Heart left ventricle (tissue), 16 donors: ENCODE data around the gene GAS5. TPM values are rescaled to one million over a fixed set of nuclear protein-coding genes. Genes with fewer than 3 reads are reported as not detected.

ENCODE experiments used
- ATAC-seq, 4 donors: fragments of 200-7000 bp; cut with Tn5 transposase; one replicate each; pipeline ENCODE4 v1.9.1; 2020 to 2022; ENCODE audit warnings: moderate library complexity in 4 of 4, mild to moderate bottlenecking in 3 of 4, moderate number of reproducible peaks in 1 of 4
- DNase-seq, 5 donors: peaks; one replicate each; pipeline ENCODE4 v3.0.0-alpha.2; 2020
- H3K27ac ChIP-seq, 12 donors: fragments of 200-600 bp; sonication (generic) in 4 of 12; one replicate each; pipeline versions ENCODE4 v1.5.0 to v1.8.0; 2016 to 2022; ENCODE audit warnings: mild to moderate bottlenecking in 2 of 12
- H3K27me3 ChIP-seq, 9 donors: fragments of 200-600 bp; sonication (generic) in 2 of 9; one replicate each; pipeline versions ENCODE4 v1.5.1 to v1.8.0; 2016 to 2022; ENCODE audit warnings: mild to moderate bottlenecking in 3 of 9
- H3K36me3 ChIP-seq, 9 donors: fragments of 200-600 bp; sonication (generic) in 2 of 9; one replicate each; pipeline versions ENCODE4 v1.5.0 to v1.8.0; 2018 to 2022; ENCODE audit warnings: mild to moderate bottlenecking in 2 of 9
- H3K4me1 ChIP-seq, 12 donors: fragments of 200-600 bp; sonication (generic) in 4 of 12; one replicate each; pipeline versions ENCODE4 v1.5.0 to v1.8.0; 2016 to 2022; ENCODE audit warnings: mild to moderate bottlenecking in 3 of 12
- H3K4me3 ChIP-seq, 12 donors: fragments of 200-600 bp; sonication (generic) in 4 of 12; one replicate each; pipeline versions ENCODE4 v1.5.0 to v1.8.0; 2017 to 2022; ENCODE audit warnings: mild to moderate bottlenecking in 9 of 12, moderate library complexity in 4 of 12
- H3K9me3 ChIP-seq, 12 donors: fragments of 200-600 bp; sonication (generic) in 4 of 12; one replicate each; pipeline versions ENCODE4 v1.5.0 to v1.8.0; 2016 to 2022; ENCODE audit warnings: mild to moderate bottlenecking in 1 of 12
- POLR2A ChIP-seq, 2 donors: fragments of 450-650 bp; IDR thresholded peaks; one replicate each; pipeline ENCODE4 v1.6.1; 2017; ENCODE audit warnings: antibody characterized with exemption in 2 of 2, mild to moderate bottlenecking in 2 of 2, moderate library complexity in 2 of 2
- WGBS, 4 donors: extraction: QIAGEN DNeasy Blood & Tissue Kit in 2 of 4; methylation state at CpG; one replicate each; pipeline versions ENCODE4 v1.1.5 to v1.1.7; 2013 to 2018; 5-methylcytosine and 5-hydroxymethylcytosine counted together
- intact Hi-C, 10 donors: fragments of 100-400 bp; cut with DNase I; formaldehyde crosslinking; loops; one replicate each; pipeline versions ENCODE4 v1.11.1 to v1.14.2; 2022
- polyA plus RNA-seq, 2 donors: library from polyadenylated mRNA; stranded (reverse); fragments of 200-250 nt; gene quantifications; one replicate each; pipeline ENCODE4 v1.2.3, GENCODE V29; 2013
- total RNA-seq, 9 donors: library from RNA; depleted of rRNA in 2 of 9; stranded (reverse); fragments of >200 nt in 2 of 9; fragmentation: NEBNext Ultra II Directional in 3 of 9; extraction: Animal tissue kit (Norgen Biotek cat#: 25700) in 3 of 9; gene quantifications; one replicate each; pipeline versions ENCODE4 v1.1.0 to v1.2.4, GENCODE V29; 2016 to 2023
- TF ChIP-seq, protein P1 (sequence below), 12 donors: fragments of 200-600 bp; sonication (generic) in 4 of 12; IDR thresholded peaks; one replicate each; pipeline versions ENCODE4 v1.5.0 to v1.8.0; 2018 to 2022; ENCODE audit warnings: antibody characterized with exemption in 12 of 12, mild to moderate bottlenecking in 5 of 12
- donor health status: ischemic (EF 13 %, LVEDD 7.1; RV severe dilation, severe dysfunction).
- donor health status: healthy with polysubstance abuse.
- donor health status: DM: no; HTN: yes; CAD: no.
- donor health status: DM: no; HTN: no; CAD: no.
- donor health status: ischemic (EF 25% LVEDD 6.9; RV normal size, moderate dysfunction).
- donor health status: ischemic (EF 25% LVEDD 5.7; RV mildly dilated, moderate dysfunction).
- donor health status: healthy.
- donor health status: DM: yes; HTN: yes; CAD: no.
- donor health status: ischemic (EF 35%, LVEDD 5.7; RV mildly dilated, moderate dysfunction).
- donor health status: nonischemic (EF 11% LVEDD 7.7; RV severe dilation, severe dysfunction).
- donor health status: DM: yes; HTN: yes; CAD: no.
- donor health status: PGD.
- donor health status: ischemic (EF 29% LVEDD 5.4; RV normal size, mild dysfunction).
- donor health status: nonischemic (EF 23%, LVEDD 6.1; RV moderate dilation, normal function).

The GAS5 gene
- total and polyA plus RNA-seq, 11 donors, result 30.4 to 103 (median 52.4) TPM

DNA sequence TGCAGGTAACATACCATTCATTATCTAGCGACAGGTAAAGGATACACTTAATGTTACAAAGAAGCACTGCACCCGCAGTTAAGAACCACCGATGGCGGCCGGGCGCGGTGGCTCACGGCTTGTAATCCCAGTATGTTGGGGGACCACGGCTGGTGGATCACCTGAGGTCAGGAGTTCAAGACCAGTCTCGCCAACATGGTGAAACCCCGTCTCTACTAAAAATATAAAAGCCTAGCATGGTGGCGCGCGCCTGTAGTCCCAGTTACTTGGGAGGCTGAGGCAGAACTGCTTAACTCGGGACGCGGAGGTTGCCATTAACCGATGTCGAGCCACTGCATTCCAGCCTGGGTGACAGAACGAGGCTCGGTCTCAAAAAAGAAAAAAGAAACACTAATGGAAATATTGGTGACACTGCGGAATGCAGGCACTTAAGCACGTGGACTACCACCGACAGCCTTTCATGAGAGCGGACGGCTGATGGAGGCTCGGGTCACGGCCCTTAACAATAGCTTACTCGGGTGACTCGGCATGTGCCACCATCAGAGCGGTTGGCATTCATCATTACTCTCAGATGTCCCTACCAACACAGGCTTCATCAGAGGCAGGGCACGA, 542 bp downstream of the GAS5 start:
- peaks cover 8 to 70% (median 48%) of the 10 kb centered on the region in 12 donors for H3K4me1 ChIP-seq
- DNase-seq, result no peak
- peaks cover 0 to 68% (median 57%) of the 10 kb centered on the region in 9 donors for H3K36me3 ChIP-seq
- TF ChIP-seq POLR2A (IDR thresholded peaks at IDR 0.05), result no peak
- TF ChIP-seq, protein P1, sequence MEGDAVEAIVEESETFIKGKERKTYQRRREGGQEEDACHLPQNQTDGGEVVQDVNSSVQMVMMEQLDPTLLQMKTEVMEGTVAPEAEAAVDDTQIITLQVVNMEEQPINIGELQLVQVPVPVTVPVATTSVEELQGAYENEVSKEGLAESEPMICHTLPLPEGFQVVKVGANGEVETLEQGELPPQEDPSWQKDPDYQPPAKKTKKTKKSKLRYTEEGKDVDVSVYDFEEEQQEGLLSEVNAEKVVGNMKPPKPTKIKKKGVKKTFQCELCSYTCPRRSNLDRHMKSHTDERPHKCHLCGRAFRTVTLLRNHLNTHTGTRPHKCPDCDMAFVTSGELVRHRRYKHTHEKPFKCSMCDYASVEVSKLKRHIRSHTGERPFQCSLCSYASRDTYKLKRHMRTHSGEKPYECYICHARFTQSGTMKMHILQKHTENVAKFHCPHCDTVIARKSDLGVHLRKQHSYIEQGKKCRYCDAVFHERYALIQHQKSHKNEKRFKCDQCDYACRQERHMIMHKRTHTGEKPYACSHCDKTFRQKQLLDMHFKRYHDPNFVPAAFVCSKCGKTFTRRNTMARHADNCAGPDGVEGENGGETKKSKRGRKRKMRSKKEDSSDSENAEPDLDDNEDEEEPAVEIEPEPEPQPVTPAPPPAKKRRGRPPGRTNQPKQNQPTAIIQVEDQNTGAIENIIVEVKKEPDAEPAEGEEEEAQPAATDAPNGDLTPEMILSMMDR (IDR thresholded peaks at IDR 0.05), result no peak
- no peaks in the 10 kb centered on the region for H3K9me3 ChIP-seq
- H3K4me3 ChIP-seq, result peak overlapping the region; percentile 39 to 95 (median 85)
- 5 to 15% (median 11%) methylated on average over 32 of the region's 32 CpGs for WGBS, 4 donors
- no peaks in the 10 kb centered on the region for H3K27me3 ChIP-seq
- peak in 1 of 4 donors; percentile 2 for ATAC-seq
- intact Hi-C loops, result loop anchor here in 4 of 10 donors (5.0 to 10.0 kb wide), 3 partner anchors 155 to 390 kb away; partner anchors contain the start of genes RC3H1 (in 2 of the 4), PRDX6 (in 1 of the 4) and RABGAP1L (in 1 of the 4)
- peak overlapping the region; percentile 94 to 99 (median 98) for H3K27ac ChIP-seq

DNA sequence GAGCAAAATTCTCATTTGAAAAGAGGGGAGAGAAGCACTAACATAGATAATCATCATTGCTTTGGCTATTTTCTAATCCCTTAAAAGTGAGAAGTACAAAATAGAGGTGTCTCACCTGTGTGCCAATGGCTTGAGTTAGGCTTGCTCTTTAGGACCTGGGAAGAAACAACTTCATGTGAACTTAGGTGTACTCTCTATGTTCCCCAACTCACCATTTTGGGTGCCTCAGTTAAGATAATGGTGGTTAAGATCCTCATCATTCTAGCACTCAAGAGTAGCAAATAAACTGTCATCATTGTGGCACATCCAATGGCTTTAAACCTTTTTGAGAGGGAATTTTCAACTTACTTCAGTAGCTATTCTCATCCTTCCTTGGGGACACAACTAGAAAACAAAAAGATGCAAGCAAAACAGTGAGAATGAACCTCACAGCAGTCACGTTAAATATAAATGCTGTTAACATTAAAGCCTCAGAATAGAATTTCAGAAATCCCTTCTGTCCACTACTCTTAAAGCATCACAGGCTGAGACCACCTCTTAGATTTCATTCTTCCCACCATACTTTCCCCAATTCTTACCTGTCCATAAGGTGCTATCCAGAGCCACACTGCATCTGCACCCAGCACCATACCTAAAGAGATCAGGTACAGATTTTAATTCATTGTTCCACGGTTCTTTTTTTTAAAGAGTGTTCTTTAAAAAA, 1.2 kb downstream of the GAS5 start:
- no peaks in the 10 kb centered on the region for H3K9me3 ChIP-seq
- peak overlapping the region; percentile 39 to 95 (median 85) for H3K4me3 ChIP-seq
- TF ChIP-seq, protein P1 (IDR thresholded peaks at IDR 0.05), result no peak
- no peak for TF ChIP-seq POLR2A (IDR thresholded peaks at IDR 0.05)
- H3K4me1 ChIP-seq, result peaks cover 8 to 66% (median 46%) of the 10 kb centered on the region in 12 donors
- peak overlapping the region in 9 of 12 donors; percentile 94 to 99 (median 98) for H3K27ac ChIP-seq
- ATAC-seq, result no peak
- H3K27me3 ChIP-seq, result no peaks in the 10 kb centered on the region
- H3K36me3 ChIP-seq, result peaks cover 0 to 69% (median 62%) of the 10 kb centered on the region in 9 donors
- intact Hi-C loops, result loop anchor here in 4 of 10 donors (5.0 to 10.0 kb wide), 3 partner anchors 156 to 389 kb away; partner anchors contain the start of genes RC3H1 (in 2 of the 4), PRDX6 (in 1 of the 4) and RABGAP1L (in 1 of the 4)
- 23 to 31% (median 27%) methylated on average over 2 of the region's 2 CpGs for WGBS, 4 donors
- no peak for DNase-seq

DNA sequence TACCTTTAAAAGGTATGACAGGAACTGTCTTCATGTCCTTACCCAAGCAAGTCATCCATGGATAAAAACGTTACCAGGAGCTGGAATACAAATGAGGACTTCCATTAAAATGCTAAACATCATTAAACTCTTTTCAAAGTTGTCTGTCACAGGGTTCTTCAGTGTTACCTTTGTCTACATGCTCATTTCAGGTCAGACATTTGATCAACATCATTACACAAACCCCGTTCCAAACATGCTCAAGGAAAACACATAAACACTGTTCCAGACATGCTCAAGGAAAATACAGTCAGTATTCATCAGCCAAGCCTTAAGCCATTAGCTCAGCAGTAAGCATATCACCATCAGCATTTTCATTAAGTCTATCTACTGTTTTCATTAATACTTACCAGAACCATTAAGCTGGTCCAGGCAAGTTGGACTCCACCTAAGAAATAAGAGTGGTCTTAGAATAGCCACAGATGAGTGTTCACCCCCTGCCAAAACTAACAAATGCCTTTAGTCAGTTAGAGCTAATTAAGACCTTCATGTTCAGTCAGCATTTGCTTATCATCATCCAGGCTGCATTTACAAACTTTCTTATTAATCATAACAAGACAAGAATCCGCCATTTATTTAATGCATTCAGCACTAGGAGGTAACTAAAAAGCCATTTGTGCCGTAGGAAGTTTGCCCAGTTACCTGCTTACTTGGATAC, 2.2 kb downstream of the GAS5 start:
- H3K9me3 ChIP-seq, result no peaks in the 10 kb centered on the region
- H3K27ac ChIP-seq, result peak overlapping the region in 1 of 12 donors; percentile 23
- peak overlapping the region in 4 of 12 donors; percentile 80 to 95 (median 86) for H3K4me3 ChIP-seq
- peaks cover 8 to 57% (median 41%) of the 10 kb centered on the region in 12 donors for H3K4me1 ChIP-seq
- DNase-seq (no peak), ATAC-seq (no peak)
- no peaks in the 10 kb centered on the region for H3K27me3 ChIP-seq
- WGBS, 4 donors, result 43 to 60% (median 55%) methylated on average over 4 of the region's 4 CpGs
- peaks cover 0 to 67% (median 58%) of the 10 kb centered on the region in 9 donors for H3K36me3 ChIP-seq
- no peak for TF ChIP-seq POLR2A (IDR thresholded peaks at IDR 0.05)
- TF ChIP-seq, protein P1 (IDR thresholded peaks at IDR 0.05), result no peak
- intact Hi-C loops, result loop anchor here in 4 of 10 donors (5.0 to 10.0 kb wide), 3 partner anchors 157 to 388 kb away; partner anchors contain the start of genes RC3H1 (in 2 of the 4), PRDX6 (in 1 of the 4) and RABGAP1L (in 1 of the 4)
